Embryonic facial prominence (tissue), 1 donor: Measurements from ENCODE around the gene KITLG.
A peak's percentile ranks its signal among the peaks of the same experiment; 100 is the strongest.
"Not testable (repeated sequence)": the region's sequence is repeated elsewhere in the genome, so short reads cannot be mapped to it uniquely, and the experiment has no call there.

Experiments used
- DNase-seq: peaks from one replicate; pipeline ENCODE4 v3.0.0-alpha.2; 2016; ENCODE audit errors: extremely low spot score

Gene KITLG, protein sequence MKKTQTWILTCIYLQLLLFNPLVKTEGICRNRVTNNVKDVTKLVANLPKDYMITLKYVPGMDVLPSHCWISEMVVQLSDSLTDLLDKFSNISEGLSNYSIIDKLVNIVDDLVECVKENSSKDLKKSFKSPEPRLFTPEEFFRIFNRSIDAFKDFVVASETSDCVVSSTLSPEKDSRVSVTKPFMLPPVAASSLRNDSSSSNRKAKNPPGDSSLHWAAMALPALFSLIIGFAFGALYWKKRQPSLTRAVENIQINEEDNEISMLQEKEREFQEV

GRCh38 chr12:88580051-88580871, at the start of gene KITLG:
TSS of gene KITLG (minus strand) at chr12:88580471. CDS start at chr12:88580278, 193 bp downstream.
- peak; percentile 50 for DNase-seq

DNA sequence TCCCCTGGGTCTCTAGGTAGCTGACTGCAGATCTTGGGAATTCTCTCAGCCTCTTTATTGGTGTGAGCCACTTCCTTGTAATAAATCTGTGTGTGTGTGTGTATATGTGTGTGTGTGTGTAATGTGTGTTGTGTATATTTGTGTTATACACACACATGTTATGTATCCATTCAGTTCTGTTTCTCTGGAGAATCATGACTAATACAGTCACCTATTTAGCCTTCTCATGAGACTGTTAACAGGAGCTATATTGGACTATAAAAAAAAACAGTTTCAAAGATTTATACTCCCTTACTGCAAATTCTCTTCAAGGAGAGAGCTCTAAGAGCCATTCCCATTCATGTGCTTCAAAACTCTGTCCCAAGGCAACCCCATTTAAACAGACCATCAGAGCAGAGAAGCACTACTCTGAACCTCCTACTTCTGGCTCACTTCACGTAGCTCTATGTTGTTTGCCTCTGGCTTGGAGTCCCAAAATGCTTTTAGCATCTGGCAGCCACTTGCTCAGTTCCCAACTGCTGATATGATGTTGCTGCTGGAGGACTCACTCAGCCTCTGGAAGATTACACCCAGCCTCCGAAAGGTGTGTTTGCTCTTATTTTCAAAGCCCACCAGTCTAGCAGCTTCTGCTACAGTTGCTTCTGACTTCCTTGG, 48.7 kb upstream of the KITLG start:
- DNase-seq, result no peak

- not testable (repeated sequence) for DNase-seq
Observed at GRCh38 chr12:88628035-88628434, 47.8 kb upstream of the KITLG start.

- no peak for DNase-seq
Observed at GRCh38 chr12:88627501-88627900, 47.2 kb upstream of the KITLG start.

GRCh38 chr12:88625356-88625755, 45.1 kb upstream of the KITLG start:
- no peak for DNase-seq

DNA sequence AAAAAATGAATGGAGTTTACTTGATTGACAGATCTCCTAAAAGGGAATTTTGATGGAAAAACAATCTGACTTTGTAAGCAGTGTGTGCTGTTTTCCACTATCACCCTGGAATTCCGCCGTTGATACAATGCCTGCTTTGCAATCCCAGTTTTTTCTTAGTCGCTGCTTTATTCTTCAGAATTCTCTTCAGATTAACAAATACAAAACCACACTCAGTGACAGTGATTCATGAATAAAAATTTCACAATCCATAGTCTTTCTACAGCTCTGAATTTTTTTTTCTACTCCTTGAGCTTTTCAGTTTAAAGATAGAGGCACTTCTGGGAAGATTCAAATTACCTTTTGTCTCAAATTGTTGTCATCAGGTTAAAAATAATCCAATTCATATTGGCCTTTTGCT, 44.6 kb upstream of the KITLG start:
- no peak for DNase-seq

DNA sequence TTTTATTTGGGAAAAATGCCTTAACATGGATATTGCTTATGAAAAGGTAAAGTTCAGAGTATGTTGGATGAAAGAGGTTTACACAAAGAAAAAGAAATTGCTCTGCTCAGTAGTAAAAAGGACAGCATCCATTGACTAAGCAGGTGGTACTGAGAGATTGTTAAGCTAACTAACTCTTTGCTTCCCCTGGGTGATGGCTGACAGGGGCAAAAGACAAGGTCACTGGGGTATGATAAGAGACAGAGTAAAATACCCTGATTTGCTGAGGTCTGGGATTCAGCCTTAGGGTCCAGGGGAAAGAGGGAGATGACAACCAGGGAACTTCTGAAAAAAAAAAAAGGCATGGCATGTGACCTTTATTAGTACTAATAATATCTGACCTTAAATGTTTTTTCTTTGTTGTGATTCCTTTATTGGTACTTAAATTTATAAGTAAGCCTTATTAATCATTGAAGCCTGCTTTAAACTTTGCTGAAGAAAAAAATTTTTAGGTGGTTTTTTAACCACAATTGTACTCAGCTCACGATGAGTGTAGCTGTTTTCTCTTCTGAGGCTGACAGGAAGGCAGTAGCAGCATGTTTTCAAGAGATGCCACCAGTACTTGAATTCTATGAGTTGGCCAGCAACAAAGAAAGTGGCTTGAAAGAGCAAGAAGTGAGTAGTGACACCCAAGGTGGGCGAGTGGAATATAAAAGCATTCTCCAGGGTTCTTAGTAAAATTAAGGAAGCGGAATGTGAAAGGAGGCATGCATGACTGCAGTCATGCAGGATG, 43.7 kb upstream of the KITLG start:
- no peak for DNase-seq

GRCh38 chr12:88617352-88617751, 37.1 kb upstream of the KITLG start:
- no peak for DNase-seq

DNA sequence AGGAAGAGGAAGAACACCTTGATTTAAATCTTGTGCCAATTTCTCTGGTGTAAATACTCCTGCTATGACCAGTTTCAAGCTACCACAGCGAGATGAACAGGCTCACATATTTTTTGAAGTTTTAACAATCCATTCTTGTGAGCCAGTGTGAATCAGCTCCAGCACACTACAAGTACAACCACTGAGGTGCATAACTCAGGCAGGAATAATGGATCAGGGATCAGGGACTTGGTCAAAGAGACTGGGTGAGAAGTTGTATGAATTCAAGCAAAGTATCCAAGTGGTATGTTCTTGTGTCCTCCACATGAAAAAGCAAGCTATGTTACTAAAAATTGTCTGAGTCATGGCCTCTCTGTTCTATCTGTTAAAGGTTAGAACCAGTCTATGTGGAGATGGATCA, 35.2 kb upstream of the KITLG start:
- DNase-seq, result no peak

DNA sequence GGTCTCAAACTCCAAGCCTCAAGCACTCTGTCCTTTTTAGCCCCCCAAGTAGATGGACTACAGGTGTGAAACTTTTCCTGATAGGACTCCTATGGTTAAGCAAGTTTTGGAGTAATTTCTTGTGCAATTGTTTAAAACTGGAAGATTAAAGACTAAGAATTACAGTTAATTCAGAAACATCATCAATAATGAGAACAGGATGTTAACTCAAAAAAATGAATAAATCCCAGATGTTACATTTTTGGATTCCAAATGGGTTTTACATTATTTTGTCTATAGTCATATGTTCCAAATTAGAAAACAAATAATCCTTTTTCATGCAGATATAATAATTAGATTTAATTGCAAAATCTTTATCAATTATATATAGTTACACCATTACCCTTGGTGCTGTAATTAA, 24.4 kb upstream of the KITLG start:
- no peak for DNase-seq

DNA sequence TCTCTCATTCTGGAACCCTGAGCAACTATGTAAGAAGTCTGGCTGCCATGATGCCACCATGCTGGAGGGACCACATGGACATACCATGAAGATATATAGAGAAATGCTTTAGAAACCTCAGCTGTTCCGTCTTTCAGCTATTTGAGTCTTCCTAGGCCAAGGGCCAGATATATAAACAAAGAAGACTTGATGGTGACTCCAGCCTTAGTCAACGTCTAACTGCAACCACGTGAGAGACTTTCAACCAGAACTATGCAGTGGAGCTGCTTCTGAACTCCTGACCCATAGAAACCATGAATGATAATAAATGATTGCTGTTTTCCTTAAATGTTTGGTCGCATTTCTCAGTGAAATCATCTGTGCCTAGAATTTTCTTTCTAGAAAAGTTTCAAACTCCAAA, 20.0 kb upstream of the KITLG start:
- no peak for DNase-seq

GRCh38 chr12:88597365-88597764, 17.1 kb upstream of the KITLG start:
- DNase-seq, result no peak

- DNase-seq, result no peak
Observed at GRCh38 chr12:88595697-88596096, 15.4 kb upstream of the KITLG start.

GRCh38 chr12:88594780-88595179, 14.5 kb upstream of the KITLG start:
- DNase-seq, result no peak

DNA sequence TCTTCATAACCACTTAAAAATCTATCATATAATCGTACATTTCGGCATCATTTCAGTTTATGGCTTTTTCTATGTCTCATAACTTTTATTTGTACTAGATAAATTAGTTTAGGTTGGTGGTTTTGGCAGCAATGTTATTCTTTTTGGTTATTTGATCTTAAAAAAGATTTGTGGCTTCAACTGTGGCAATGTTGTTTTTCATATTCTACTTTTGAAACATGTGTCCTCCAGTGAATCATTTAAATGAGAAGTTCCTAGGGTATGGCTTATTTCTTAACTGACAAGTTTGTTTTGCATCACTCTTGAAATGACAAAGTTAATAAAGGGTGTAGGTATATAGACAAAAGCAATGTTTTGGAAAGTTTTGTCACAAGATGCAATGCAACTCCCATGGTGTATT, 11.1 kb upstream of the KITLG start:
- no peak for DNase-seq

DNA sequence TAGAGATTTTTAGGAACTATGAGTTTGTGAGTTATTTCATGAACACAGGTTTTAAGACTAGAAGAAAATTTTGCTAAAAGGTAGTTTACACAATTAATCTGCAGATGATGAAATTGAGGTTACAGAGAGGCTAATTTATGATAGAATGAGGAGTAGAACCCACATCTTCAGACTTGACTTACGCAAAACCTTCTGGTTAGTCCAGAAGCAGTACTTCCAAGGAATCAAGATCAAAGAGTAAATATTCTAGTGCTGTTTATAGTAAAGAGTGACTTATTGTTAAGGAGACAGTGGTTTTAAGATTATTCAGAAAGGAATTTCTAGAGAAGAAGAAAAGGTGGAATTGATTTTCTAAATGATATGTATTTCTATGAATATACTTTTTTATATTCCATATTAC, 10.6 kb upstream of the KITLG start:
- DNase-seq, result no peak

GRCh38 chr12:88585077-88585476, 4.8 kb upstream of the KITLG start:
- DNase-seq, result no peak

DNA sequence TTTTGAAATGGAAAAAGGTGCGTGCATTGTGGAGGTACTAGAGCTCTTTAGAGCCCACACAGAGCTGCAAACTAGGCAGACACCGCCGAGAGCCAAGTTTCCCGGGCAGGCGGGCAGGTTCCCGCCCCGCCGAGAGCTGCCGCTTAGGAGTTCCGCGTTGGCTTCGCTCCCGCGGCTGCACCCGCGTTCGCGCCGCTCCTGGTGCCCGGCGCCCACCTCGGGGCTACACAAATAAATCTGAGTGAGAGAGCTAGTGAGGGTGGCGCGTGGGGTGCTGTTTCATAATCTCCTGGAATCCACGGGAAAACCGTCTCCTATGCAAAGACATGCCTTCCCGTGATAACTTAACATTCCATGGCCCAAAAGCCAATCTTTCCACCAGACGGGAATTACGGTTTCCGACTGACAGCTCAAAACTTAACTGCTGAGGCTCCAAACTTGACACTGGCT, 645 bp downstream of the KITLG start:
- DNase-seq, result no peak

- no peak for DNase-seq
Observed at GRCh38 chr12:88579161-88579517, 1.1 kb downstream of the KITLG start.

GRCh38 chr12:88578276-88579160, 1.8 kb downstream of the KITLG start:
- no peak for DNase-seq

DNA sequence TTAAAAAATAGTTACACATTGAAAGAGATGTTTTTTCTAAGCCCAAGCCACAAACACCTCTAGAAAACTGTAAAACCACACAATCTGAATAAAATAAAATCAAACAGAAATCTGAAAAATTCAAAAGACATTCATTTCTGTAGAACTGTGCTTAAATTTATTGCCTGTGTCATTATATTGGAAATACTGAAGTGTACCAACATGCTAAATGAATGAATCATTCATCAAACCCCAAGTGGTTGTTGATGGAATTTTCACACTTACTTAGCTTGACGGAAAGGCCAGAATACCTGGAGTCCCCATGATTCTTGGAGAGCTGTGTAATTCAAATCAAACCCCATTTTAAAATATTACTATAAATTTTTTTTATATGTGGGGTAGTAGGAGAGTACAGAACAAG, 2.7 kb downstream of the KITLG start:
- DNase-seq, result no peak
